Progenitor cell of endocrine pancreas (in vitro differentiated cells): ENCODE results near the gene GFOD2. TPM values are rescaled to one million over a fixed set of nuclear protein-coding genes. Genes with fewer than 3 reads are reported as not detected.

Source experiments
- DNase-seq: peaks from one replicate; pipeline ENCODE4 v3.0.0; 2021; ENCODE audit warnings: low spot score; ENCODE audit not compliant: unreplicated experiment
- H3K27ac Mint-ChIP-seq: 2 replicates; pipeline ENCODE4 v1.8.0; 2021; ENCODE audit warnings: mild to moderate bottlenecking, moderate library complexity, mixed read lengths
- H3K27me3 Mint-ChIP-seq: 2 replicates; pipeline ENCODE4 v1.8.0; 2021; ENCODE audit warnings: mixed read lengths
- H3K36me3 Mint-ChIP-seq: 2 replicates; pipeline ENCODE4 v1.8.0; 2022; ENCODE audit warnings: mixed read lengths; ENCODE audit not compliant: insufficient read depth
- H3K4me1 Mint-ChIP-seq: 2 replicates; pipeline ENCODE4 v1.8.0; 2021; ENCODE audit warnings: low read depth, mixed read lengths
- H3K4me3 Mint-ChIP-seq: 2 replicates; pipeline ENCODE4 v1.8.0; 2021; ENCODE audit warnings: low read depth, mild to moderate bottlenecking, moderate library complexity, mixed read lengths
- H3K9me3 Mint-ChIP-seq: 2 replicates; pipeline ENCODE4 v1.8.0; 2021; ENCODE audit warnings: low read depth, mixed read lengths
- total RNA-seq: library from RNA; stranded (reverse); gene quantifications from 2 replicates; pipeline ENCODE4 v1.2.1, GENCODE V29; 2021
- TF ChIP-seq, protein P1 (sequence below): fragments of 200-600 bp; sonication (generic); IDR thresholded peaks from one replicate; pipeline ENCODE4 v1.5.0; 2021; ENCODE audit warnings: antibody characterized with exemption, mild to moderate bottlenecking; ENCODE audit not compliant: unreplicated experiment

GFOD2 gene
- total RNA-seq, 1 donor from 2014 or later, result 38.8 TPM

DNA sequence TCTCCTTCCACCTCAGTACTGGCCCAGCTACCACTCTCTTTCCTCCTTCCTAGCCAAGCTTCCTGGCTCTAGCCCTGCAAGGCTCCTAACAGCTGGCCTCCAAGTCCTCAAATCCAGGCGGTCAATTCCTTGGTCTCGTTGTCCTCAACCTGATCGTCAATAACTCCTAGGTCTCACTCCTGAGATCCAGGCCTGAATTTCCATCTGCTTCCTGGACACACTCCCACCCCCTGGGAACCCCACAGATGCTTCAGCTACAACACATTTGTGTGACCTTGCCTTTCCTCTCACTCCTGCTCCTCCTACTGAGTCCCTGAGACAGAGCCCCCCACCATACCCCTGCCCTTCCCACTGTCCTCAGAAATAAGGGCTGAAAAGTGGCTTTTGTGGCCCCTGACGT is 54.9 kb downstream of the GFOD2 start:
- no peak for DNase-seq
- Mint-ChIP-seq H3K27me3 (no peaks in the 10 kb centered on the region), H3K9me3 (no peaks in the 10 kb centered on the region), H3K27ac (peak overlapping the region; percentile 18), H3K4me3 (peak overlapping the region; percentile 38), H3K36me3 (peaks cover 4% of the 10 kb centered on the region), H3K4me1 (peaks cover 9% of the 10 kb centered on the region)
- TF ChIP-seq, protein P1, sequence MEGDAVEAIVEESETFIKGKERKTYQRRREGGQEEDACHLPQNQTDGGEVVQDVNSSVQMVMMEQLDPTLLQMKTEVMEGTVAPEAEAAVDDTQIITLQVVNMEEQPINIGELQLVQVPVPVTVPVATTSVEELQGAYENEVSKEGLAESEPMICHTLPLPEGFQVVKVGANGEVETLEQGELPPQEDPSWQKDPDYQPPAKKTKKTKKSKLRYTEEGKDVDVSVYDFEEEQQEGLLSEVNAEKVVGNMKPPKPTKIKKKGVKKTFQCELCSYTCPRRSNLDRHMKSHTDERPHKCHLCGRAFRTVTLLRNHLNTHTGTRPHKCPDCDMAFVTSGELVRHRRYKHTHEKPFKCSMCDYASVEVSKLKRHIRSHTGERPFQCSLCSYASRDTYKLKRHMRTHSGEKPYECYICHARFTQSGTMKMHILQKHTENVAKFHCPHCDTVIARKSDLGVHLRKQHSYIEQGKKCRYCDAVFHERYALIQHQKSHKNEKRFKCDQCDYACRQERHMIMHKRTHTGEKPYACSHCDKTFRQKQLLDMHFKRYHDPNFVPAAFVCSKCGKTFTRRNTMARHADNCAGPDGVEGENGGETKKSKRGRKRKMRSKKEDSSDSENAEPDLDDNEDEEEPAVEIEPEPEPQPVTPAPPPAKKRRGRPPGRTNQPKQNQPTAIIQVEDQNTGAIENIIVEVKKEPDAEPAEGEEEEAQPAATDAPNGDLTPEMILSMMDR, result no peak

DNA sequence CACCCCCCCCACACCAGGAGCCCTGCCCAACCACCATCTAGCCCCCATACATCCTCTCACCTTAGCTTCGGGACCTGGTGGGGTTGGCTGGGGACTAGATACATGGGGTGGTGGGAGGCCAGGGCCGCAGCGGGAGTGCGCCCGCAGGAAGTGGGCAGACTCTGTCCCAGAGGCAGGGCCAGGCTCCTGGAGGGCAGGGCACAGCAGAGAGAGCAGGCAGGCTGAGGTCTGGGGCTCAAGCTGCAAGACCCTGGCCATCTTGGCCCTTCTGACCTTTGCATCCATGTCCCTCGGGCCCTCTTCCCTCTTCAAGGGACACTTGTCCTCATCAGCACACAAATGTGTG is 55.3 kb downstream of the GFOD2 start:
- TF ChIP-seq, protein P1, result no peak
- H3K27me3 Mint-ChIP-seq, result no peaks in the 10 kb centered on the region
- H3K4me3 Mint-ChIP-seq, result peak overlapping the region; percentile 38
- no peak for DNase-seq
- H3K9me3 Mint-ChIP-seq, result no peaks in the 10 kb centered on the region
- H3K27ac Mint-ChIP-seq, result no peak overlapping the region
- peaks cover 4% of the 10 kb centered on the region for H3K36me3 Mint-ChIP-seq
- H3K4me1 Mint-ChIP-seq, result peaks cover 13% of the 10 kb centered on the region

DNA sequence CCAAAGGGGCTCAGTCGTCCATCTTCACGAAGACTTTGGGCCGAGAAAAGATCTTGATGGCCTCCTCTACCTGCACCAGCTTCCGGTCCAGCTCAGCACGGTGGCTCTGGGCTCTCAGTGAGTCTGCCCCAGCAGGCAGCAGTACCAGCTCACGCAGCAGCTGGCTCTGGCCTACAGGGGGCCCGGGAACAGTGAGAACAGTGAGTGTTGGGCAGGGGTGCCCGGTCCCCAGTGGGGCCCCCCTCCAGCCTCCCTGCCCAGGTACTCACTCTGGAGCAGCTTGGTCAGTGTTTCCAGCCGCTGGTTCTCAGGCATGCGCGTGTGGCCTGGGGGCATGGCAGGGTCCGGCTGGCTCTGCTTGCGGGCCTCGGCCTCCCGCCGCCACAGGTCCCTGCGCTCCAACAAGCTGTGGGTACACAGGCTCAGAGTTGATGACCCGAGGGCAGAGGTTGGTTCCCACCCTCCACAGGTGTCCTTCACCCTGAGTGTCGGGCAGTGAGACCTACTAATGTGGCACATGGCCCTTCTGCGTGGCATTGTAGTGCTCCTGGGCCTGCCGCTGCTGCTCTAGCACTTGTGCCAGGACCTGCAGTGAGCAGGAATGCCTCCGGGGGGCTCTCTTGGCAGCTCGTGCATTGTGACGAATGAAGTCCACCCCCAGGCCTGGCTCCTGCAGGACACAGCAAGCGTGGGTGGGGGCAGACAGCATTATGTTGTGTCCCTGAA is 55.8 kb downstream of the GFOD2 start:
- no peak for DNase-seq
- Mint-ChIP-seq H3K27me3 (no peaks in the 10 kb centered on the region), H3K9me3 (no peaks in the 10 kb centered on the region), H3K4me3 (no peak overlapping the region), H3K4me1 (peaks cover 13% of the 10 kb centered on the region), H3K27ac (no peak overlapping the region), H3K36me3 (peaks cover 4% of the 10 kb centered on the region)
- TF ChIP-seq, protein P1, result peak; percentile 16

- TF ChIP-seq, protein P1, result no peak
- Mint-ChIP-seq H3K4me3 (no peak overlapping the region), H3K27me3 (no peaks in the 10 kb centered on the region), H3K27ac (no peak overlapping the region), H3K9me3 (no peaks in the 10 kb centered on the region), H3K36me3 (peaks cover 4% of the 10 kb centered on the region), H3K4me1 (peaks cover 11% of the 10 kb centered on the region)
- DNase-seq, result no peak
These were observed 56.5 kb downstream of the GFOD2 start for GRCh38 chr16:67662653-67663010.

DNA sequence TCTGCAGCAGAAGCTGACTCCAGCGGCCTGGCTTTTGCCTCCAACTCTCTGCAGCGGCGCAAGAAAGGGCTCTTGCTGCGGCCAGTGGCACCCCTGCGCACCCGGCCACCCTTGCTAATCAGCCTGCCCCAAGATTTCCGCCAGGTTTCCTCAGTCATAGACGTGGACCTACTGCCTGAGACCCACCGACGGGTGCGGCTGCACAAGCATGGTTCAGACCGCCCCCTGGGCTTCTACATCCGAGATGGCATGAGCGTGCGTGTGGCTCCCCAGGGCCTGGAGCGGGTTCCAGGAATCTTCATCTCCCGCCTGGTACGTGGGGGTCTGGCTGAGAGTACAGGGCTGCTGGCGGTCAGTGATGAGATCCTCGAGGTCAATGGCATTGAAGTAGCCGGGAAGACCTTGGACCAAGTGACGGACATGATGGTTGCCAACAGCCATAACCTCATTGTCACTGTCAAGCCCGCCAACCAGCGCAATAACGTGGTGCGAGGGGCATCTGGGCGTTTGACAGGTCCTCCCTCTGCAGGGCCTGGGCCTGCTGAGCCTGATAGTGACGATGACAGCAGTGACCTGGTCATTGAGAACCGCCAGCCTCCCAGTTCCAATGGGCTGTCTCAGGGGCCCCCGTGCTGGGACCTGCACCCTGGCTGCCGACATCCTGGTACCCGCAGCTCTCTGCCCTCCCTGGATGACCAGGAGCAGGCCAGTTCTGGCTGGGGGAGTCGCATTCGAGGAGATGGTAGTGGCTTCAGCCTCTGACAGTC is 57.0 kb downstream of the GFOD2 start:
- TF ChIP-seq, protein P1, result no peak
- no peaks in the 10 kb centered on the region for H3K27me3 Mint-ChIP-seq
- peaks cover 11% of the 10 kb centered on the region for H3K4me1 Mint-ChIP-seq
- no peak overlapping the region for H3K27ac Mint-ChIP-seq
- H3K4me3 Mint-ChIP-seq, result peak overlapping the region; percentile 83
- H3K36me3 Mint-ChIP-seq, result peaks cover 4% of the 10 kb centered on the region
- no peaks in the 10 kb centered on the region for H3K9me3 Mint-ChIP-seq
- no peak for DNase-seq
